Osteocyte (in vitro differentiated cells): ENCODE data around the gene ZNF839. TPM values are rescaled to one million over a fixed set of nuclear protein-coding genes. Genes with fewer than 3 reads are reported as not detected.

Experiments
- DNase-seq: peaks from one replicate; pipeline ENCODE4 v3.0.0; 2021; ENCODE audit warnings: mixed read lengths; ENCODE audit not compliant: unreplicated experiment; ENCODE audit errors: extremely low spot score
- H3K27ac Mint-ChIP-seq: one replicate; pipeline ENCODE4 v1.8.0; 2021; ENCODE audit warnings: mild to moderate bottlenecking, mixed read lengths; ENCODE audit not compliant: unreplicated experiment
- H3K27me3 Mint-ChIP-seq: one replicate; pipeline ENCODE4 v1.8.0; 2021; ENCODE audit warnings: mixed read lengths; ENCODE audit not compliant: unreplicated experiment
- H3K36me3 Mint-ChIP-seq: one replicate; pipeline ENCODE4 v1.8.0; 2021; ENCODE audit warnings: mixed read lengths; ENCODE audit not compliant: unreplicated experiment
- H3K4me1 Mint-ChIP-seq: one replicate; pipeline ENCODE4 v1.8.0; 2021; ENCODE audit warnings: mixed read lengths; ENCODE audit not compliant: unreplicated experiment
- H3K4me3 Mint-ChIP-seq: one replicate; pipeline ENCODE4 v1.8.0; 2021; ENCODE audit warnings: mild to moderate bottlenecking, moderate library complexity, mixed read lengths; ENCODE audit not compliant: unreplicated experiment
- H3K9me3 Mint-ChIP-seq: one replicate; pipeline ENCODE4 v1.8.0; 2021; ENCODE audit warnings: mixed read lengths; ENCODE audit not compliant: unreplicated experiment
- CTCF ChIP-seq: fragments of 200-600 bp; sonication (generic); IDR thresholded peaks from 2 replicates; pipeline ENCODE4 v1.5.0; 2021; ENCODE audit warnings: antibody characterized with exemption, mild to moderate bottlenecking, moderate library complexity
- total RNA-seq: library from RNA; stranded (reverse); gene quantifications from 2 replicates; pipeline ENCODE4 v1.2.1, GENCODE V29; 2021

Gene ZNF839
- total RNA-seq, 1 donor from 2014 or later = 10.1 TPM

- no peak for DNase-seq
- no peaks in the 10 kb centered on the region for H3K9me3 Mint-ChIP-seq
- peaks cover 6% of the 10 kb centered on the region for H3K4me1 Mint-ChIP-seq
- no peak overlapping the region for H3K27ac Mint-ChIP-seq
- H3K27me3 Mint-ChIP-seq = no peaks in the 10 kb centered on the region
- H3K4me3 Mint-ChIP-seq = no peak overlapping the region
- no peak for TF ChIP-seq CTCF
- peaks cover 2% of the 10 kb centered on the region for H3K36me3 Mint-ChIP-seq
These were observed 50.8 kb downstream of the ZNF839 start for GRCh38 chr14:102370305-102370809.

GRCh38 chr14:102371361-102371760 is 51.8 kb downstream of the ZNF839 start:
- no peaks in the 10 kb centered on the region for H3K27me3 Mint-ChIP-seq
- H3K4me1 Mint-ChIP-seq = peaks cover 6% of the 10 kb centered on the region
- H3K4me3 Mint-ChIP-seq = no peak overlapping the region
- H3K9me3 Mint-ChIP-seq = no peaks in the 10 kb centered on the region
- H3K27ac Mint-ChIP-seq = no peak overlapping the region
- TF ChIP-seq CTCF = no peak
- DNase-seq = no peak
- H3K36me3 Mint-ChIP-seq = peaks cover 2% of the 10 kb centered on the region

GRCh38 chr14:102373110-102373509 is 53.6 kb downstream of the ZNF839 start:
- Mint-ChIP-seq H3K4me3 (no peak overlapping the region), H3K27ac (no peak overlapping the region), H3K4me1 (peaks cover 8% of the 10 kb centered on the region), H3K9me3 (no peaks in the 10 kb centered on the region), H3K36me3 (peaks cover 5% of the 10 kb centered on the region), H3K27me3 (no peaks in the 10 kb centered on the region)
- no peak for TF ChIP-seq CTCF
- DNase-seq = no peak

- H3K36me3 Mint-ChIP-seq = peaks cover 10% of the 10 kb centered on the region
- no peak for TF ChIP-seq CTCF
- DNase-seq = no peak
- no peaks in the 10 kb centered on the region for H3K27me3 Mint-ChIP-seq
- H3K4me3 Mint-ChIP-seq = no peak overlapping the region
- peaks cover 8% of the 10 kb centered on the region for H3K4me1 Mint-ChIP-seq
- no peak overlapping the region for H3K27ac Mint-ChIP-seq
- H3K9me3 Mint-ChIP-seq = no peaks in the 10 kb centered on the region
These were observed 54.7 kb downstream of the ZNF839 start for GRCh38 chr14:102374264-102374663.

GRCh38 chr14:102375119-102375518 is 55.6 kb downstream of the ZNF839 start:
- Mint-ChIP-seq H3K4me3 (no peak overlapping the region), H3K36me3 (peaks cover 13% of the 10 kb centered on the region), H3K9me3 (no peaks in the 10 kb centered on the region), H3K4me1 (peaks cover 8% of the 10 kb centered on the region), H3K27me3 (no peaks in the 10 kb centered on the region), H3K27ac (no peak overlapping the region)
- TF ChIP-seq CTCF = no peak
- no peak for DNase-seq
